ENCODE data around the gene KCND2. TPM values are rescaled to one million over a fixed set of nuclear protein-coding genes. Genes with fewer than 3 reads are reported as not detected.

KCND2 gene
- total RNA-seq, 4 donors from 2014 or later = 0.83 to 1.9 (median 1.2) TPM

- WGBS = 56% methylated on average over 1 of the region's 1 CpG
- DNase-seq (ENCODE audit: extremely low spot score) = no peak
- intact Hi-C loops (cut with DNase I) = no loop called here
Measured at GRCh38 chr7:120441850-120442249, 168.9 kb downstream of the KCND2 start.

GRCh38 chr7:120442838-120443237 is 169.9 kb downstream of the KCND2 start:
- 79% methylated on average over 2 of the region's 2 CpGs for WGBS
- DNase-seq (ENCODE audit: extremely low spot score) = no peak
- no peak overlapping the region for H3K27ac ChIP-seq (replicated peaks in 1 of 4)
- H3K4me3 ChIP-seq = no peak overlapping the region
- intact Hi-C loops (cut with DNase I) = no loop called here
- H3K27me3 ChIP-seq = no peaks in the 10 kb centered on the region
- no peaks in the 10 kb centered on the region for H3K4me1 ChIP-seq
- TF ChIP-seq POLR2AphosphoS5 (IDR thresholded peaks at IDR 0.05) (no peak), CTCF (IDR thresholded peaks at IDR 0.05) (no peak), POLR2A (IDR thresholded peaks at IDR 0.05; ENCODE audit: low read depth) (no peak), EP300 (IDR thresholded peaks at IDR 0.05) (no peak)
- H3K36me3 ChIP-seq = no peaks in the 10 kb centered on the region
- no peaks in the 10 kb centered on the region for H3K9me3 ChIP-seq

More at GRCh38 chr7:120441850-120442249, 168.9 kb downstream of the KCND2 start:
- H3K27me3 ChIP-seq = no peaks in the 10 kb centered on the region
- H3K36me3 ChIP-seq = no peaks in the 10 kb centered on the region
- TF ChIP-seq POLR2AphosphoS5 (IDR thresholded peaks at IDR 0.05) = no peak
- TF ChIP-seq POLR2A (IDR thresholded peaks at IDR 0.05; ENCODE audit: low read depth) = no peak
- no peak for TF ChIP-seq EP300 (IDR thresholded peaks at IDR 0.05)
- TF ChIP-seq CTCF (IDR thresholded peaks at IDR 0.05) = no peak
- H3K9me3 ChIP-seq = no peaks in the 10 kb centered on the region
- H3K27ac ChIP-seq (replicated peaks in 1 of 4) = no peak overlapping the region
- H3K4me1 ChIP-seq = no peaks in the 10 kb centered on the region
- H3K4me3 ChIP-seq = no peak overlapping the region

GRCh38 chr7:120444650-120445049 is 171.7 kb downstream of the KCND2 start:
- TF ChIP-seq POLR2A (IDR thresholded peaks at IDR 0.05; ENCODE audit: low read depth) (no peak), EP300 (IDR thresholded peaks at IDR 0.05) (no peak), POLR2AphosphoS5 (IDR thresholded peaks at IDR 0.05) (no peak), CTCF (IDR thresholded peaks at IDR 0.05) (no peak)
- Histone ChIP-seq H3K9me3 (no peaks in the 10 kb centered on the region), H3K27ac (replicated peaks in 1 of 4) (no peak overlapping the region), H3K27me3 (no peaks in the 10 kb centered on the region), H3K36me3 (no peaks in the 10 kb centered on the region), H3K4me3 (no peak overlapping the region), H3K4me1 (no peaks in the 10 kb centered on the region)
- WGBS = 78% methylated on average over 1 of the region's 1 CpG
- no peak for DNase-seq (ENCODE audit: extremely low spot score)
- intact Hi-C loops (cut with DNase I) = no loop called here

- H3K4me3 ChIP-seq = no peak overlapping the region
- no peak for DNase-seq (ENCODE audit: extremely low spot score)
- no peak overlapping the region for H3K27ac ChIP-seq (replicated peaks in 1 of 4)
- no peaks in the 10 kb centered on the region for H3K36me3 ChIP-seq
- no peak for TF ChIP-seq POLR2A (IDR thresholded peaks at IDR 0.05; ENCODE audit: low read depth)
- no peak for TF ChIP-seq POLR2AphosphoS5 (IDR thresholded peaks at IDR 0.05)
- TF ChIP-seq EP300 (IDR thresholded peaks at IDR 0.05) = no peak
- no peak for TF ChIP-seq CTCF (IDR thresholded peaks at IDR 0.05)
- no peaks in the 10 kb centered on the region for H3K27me3 ChIP-seq
- no peaks in the 10 kb centered on the region for H3K4me1 ChIP-seq
- 73% methylated on average over 2 of the region's 2 CpGs for WGBS
- no peaks in the 10 kb centered on the region for H3K9me3 ChIP-seq
- intact Hi-C loops (cut with DNase I) = no loop called here
Measured at GRCh38 chr7:120445276-120445675, 172.3 kb downstream of the KCND2 start.

- Histone ChIP-seq H3K4me3 (no peak overlapping the region), H3K27me3 (no peaks in the 10 kb centered on the region), H3K4me1 (no peaks in the 10 kb centered on the region), H3K9me3 (peaks cover 0 to 6% (median 0%) of the 10 kb centered on the region in 4 donors), H3K27ac (replicated peaks in 1 of 4) (no peak overlapping the region), H3K36me3 (no peaks in the 10 kb centered on the region)
- no peak for DNase-seq (ENCODE audit: extremely low spot score)
- intact Hi-C loops (cut with DNase I) = no loop called here
- TF ChIP-seq EP300 (IDR thresholded peaks at IDR 0.05) (no peak), CTCF (IDR thresholded peaks at IDR 0.05) (no peak), POLR2AphosphoS5 (IDR thresholded peaks at IDR 0.05) (no peak), POLR2A (IDR thresholded peaks at IDR 0.05; ENCODE audit: low read depth) (no peak)
- WGBS = 69% methylated on average over 7 of the region's 7 CpGs
Measured at GRCh38 chr7:120452665-120453064, 179.7 kb downstream of the KCND2 start.

Data from esophagus muscularis mucosa (tissue), 4 donors.